SU-DHL-6 (cell line): ENCODE measurements around the gene NCAPD3.

Experiments
- H2AFZ ChIP-seq: fragments of 200-600 bp; sonication (generic); 2 replicates; pipeline ENCODE4 v1.6.1; 2014; ENCODE audit warnings: low read depth, mild to moderate bottlenecking, moderate library complexity, mixed read lengths, antibody characterized with exemption, low read length; ENCODE audit not compliant: severe bottlenecking
- H3F3A ChIP-seq: fragments of 200-600 bp; shearing (Covaris generic); 2 replicates; pipeline ENCODE4 v1.6.0; 2016; ENCODE audit warnings: antibody characterized with exemption, mild to moderate bottlenecking; ENCODE audit not compliant: insufficient read depth
- H3K27ac ChIP-seq: fragments of 200-600 bp; sonication (generic); 2 replicates; pipeline ENCODE4 v1.5.1; 2016; ENCODE audit warnings: low read depth, mild to moderate bottlenecking, low read length, moderate library complexity, mixed read lengths
- H3K27me3 ChIP-seq: fragments of 200-600 bp; sonication (generic), shearing (Covaris generic); 2 replicates; pipeline ENCODE4 v1.6.0; 2014; ENCODE audit warnings: mild to moderate bottlenecking, low read length
- H3K36me3 ChIP-seq: fragments of 200-600 bp; sonication (generic); 2 replicates; pipeline ENCODE4 v1.6.1; 2014; ENCODE audit warnings: mild to moderate bottlenecking, low read length, mixed read lengths
- H3K4me2 ChIP-seq: fragments of 300-600, 200-600 bp; shearing (Covaris generic), sonication (generic); 2 replicates; pipeline ENCODE4 v1.6.0; 2014; ENCODE audit warnings: low read length, low read depth, mild to moderate bottlenecking; ENCODE audit not compliant: poor library complexity, severe bottlenecking
- H3K4me3 ChIP-seq: fragments of 200-600 bp; sonication (generic); 2 replicates; pipeline ENCODE4 v1.5.1; 2014; ENCODE audit warnings: antibody characterized with exemption, low read length, mild to moderate bottlenecking, mixed read lengths; ENCODE audit not compliant: insufficient read depth, poor library complexity, severe bottlenecking
- H3K79me2 ChIP-seq: fragments of 200-600 bp; sonication (generic); 2 replicates; pipeline ENCODE4 v1.6.1; 2014; ENCODE audit warnings: mild to moderate bottlenecking, low read length, moderate library complexity; ENCODE audit not compliant: insufficient read depth
- H3K9ac ChIP-seq: fragments of 200-600 bp; sonication (generic); 2 replicates; pipeline ENCODE4 v1.7.0; 2014; ENCODE audit warnings: mild to moderate bottlenecking, low read length
- H3K9me2 ChIP-seq: fragments of 200-600 bp; sonication (generic); replicated peaks from 2 replicates; pipeline ENCODE4 v1.6.1; 2014; ENCODE audit warnings: low read length; ENCODE audit not compliant: insufficient read depth
- H3K9me3 ChIP-seq: fragments of 200-600 bp; sonication (generic); 2 replicates; pipeline ENCODE4 v1.6.1; 2014; ENCODE audit warnings: low read length, mixed read lengths; ENCODE audit not compliant: insufficient read depth
- H4K20me1 ChIP-seq: fragments of 200-600 bp; sonication (generic); 2 replicates; pipeline ENCODE4 v1.6.1; 2014; ENCODE audit warnings: low read depth, mild to moderate bottlenecking, antibody characterized with exemption, low read length, moderate library complexity, mixed read lengths
- EZH2phosphoT487 ChIP-seq: fragments of 200-600 bp; sonication (generic), shearing (Covaris generic); conservative IDR thresholded peaks from 2 replicates; pipeline ENCODE4 v1.6.1; 2018; ENCODE audit warnings: mild to moderate bottlenecking, antibody characterized with exemption, low read length, moderate library complexity, mixed read lengths
- TF ChIP-seq, protein P1 (sequence below): fragments of 200-600 bp; sonication (generic); IDR thresholded peaks from one replicate; pipeline ENCODE4 v1.5.1; 2017; ENCODE audit warnings: antibody characterized with exemption, mild to moderate bottlenecking, low read length, moderate library complexity; ENCODE audit not compliant: insufficient read depth, poor library complexity, severe bottlenecking

The NCAPD3 gene

GRCh38 chr11:134170177-134170918, 53.4 kb downstream of the NCAPD3 start:
- no peak overlapping the region for H2AFZ ChIP-seq
- H3F3A ChIP-seq = no peaks in the 10 kb centered on the region
- no peak overlapping the region for H3K4me3 ChIP-seq
- no peaks in the 10 kb centered on the region for H3K79me2 ChIP-seq
- H3K9me3 ChIP-seq = no peaks in the 10 kb centered on the region
- H3K36me3 ChIP-seq = no peaks in the 10 kb centered on the region
- no peak overlapping the region for H3K27ac ChIP-seq
- no peak overlapping the region for H3K9ac ChIP-seq
- H3K27me3 ChIP-seq = no peaks in the 10 kb centered on the region
- no peak for TF ChIP-seq EZH2phosphoT487
- TF ChIP-seq, protein P1, sequence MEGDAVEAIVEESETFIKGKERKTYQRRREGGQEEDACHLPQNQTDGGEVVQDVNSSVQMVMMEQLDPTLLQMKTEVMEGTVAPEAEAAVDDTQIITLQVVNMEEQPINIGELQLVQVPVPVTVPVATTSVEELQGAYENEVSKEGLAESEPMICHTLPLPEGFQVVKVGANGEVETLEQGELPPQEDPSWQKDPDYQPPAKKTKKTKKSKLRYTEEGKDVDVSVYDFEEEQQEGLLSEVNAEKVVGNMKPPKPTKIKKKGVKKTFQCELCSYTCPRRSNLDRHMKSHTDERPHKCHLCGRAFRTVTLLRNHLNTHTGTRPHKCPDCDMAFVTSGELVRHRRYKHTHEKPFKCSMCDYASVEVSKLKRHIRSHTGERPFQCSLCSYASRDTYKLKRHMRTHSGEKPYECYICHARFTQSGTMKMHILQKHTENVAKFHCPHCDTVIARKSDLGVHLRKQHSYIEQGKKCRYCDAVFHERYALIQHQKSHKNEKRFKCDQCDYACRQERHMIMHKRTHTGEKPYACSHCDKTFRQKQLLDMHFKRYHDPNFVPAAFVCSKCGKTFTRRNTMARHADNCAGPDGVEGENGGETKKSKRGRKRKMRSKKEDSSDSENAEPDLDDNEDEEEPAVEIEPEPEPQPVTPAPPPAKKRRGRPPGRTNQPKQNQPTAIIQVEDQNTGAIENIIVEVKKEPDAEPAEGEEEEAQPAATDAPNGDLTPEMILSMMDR = no peak
- no peaks in the 10 kb centered on the region for H3K9me2 ChIP-seq
- no peaks in the 10 kb centered on the region for H4K20me1 ChIP-seq
- no peak overlapping the region for H3K4me2 ChIP-seq

DNA sequence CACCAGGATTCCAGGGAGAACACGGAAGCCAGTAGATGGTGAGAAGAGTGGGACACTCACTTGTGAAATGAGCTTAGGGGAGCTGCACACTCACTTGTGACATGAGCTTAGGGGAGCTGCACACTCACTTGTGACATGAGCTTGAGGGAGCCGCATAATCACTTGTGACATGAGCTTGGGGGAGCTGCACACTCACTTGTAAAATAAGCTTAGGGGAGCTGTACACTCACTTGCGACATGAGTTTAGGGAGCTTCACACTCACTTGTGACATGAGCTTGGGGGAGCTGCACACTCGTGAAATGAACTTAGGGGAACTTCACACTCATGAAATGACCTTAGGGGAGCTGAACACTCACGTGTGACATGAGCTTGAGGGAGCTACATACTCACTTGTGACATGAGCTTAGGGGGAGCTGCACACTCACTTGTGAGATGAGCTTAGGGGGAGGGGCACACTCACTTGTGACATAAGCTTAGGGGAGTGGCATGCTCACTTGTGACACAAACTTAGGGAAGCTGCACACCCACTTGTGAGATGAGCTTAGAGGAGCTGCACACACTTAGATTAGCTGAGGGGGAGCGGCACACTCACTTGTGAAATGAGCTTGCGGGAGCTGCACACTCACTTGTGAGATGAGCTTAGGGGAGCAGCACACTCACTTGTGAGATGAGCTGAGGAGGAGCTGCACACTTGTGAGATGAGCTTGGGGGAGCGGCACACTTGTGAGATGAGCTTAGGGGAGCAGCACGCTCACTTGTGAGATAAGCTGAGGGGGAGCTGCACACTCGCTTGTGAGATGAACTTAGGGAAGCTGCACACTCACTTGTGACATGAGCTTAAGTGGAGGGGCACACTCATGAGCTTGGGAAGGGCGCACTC, 59.0 kb downstream of the NCAPD3 start:
- Histone ChIP-seq H3K4me3 (no peak overlapping the region), H3K27me3 (no peaks in the 10 kb centered on the region), H3K9me3 (no peaks in the 10 kb centered on the region)

GRCh38 chr11:134159652-134160051, 64.1 kb downstream of the NCAPD3 start:
- Histone ChIP-seq H3K27ac (no peak overlapping the region), H3K4me2 (no peak overlapping the region), H3K9me3 (no peaks in the 10 kb centered on the region), H3K36me3 (no peaks in the 10 kb centered on the region), H3K9me2 (no peaks in the 10 kb centered on the region), H3K4me3 (no peak overlapping the region), H2AFZ (no peak overlapping the region), H3F3A (no peaks in the 10 kb centered on the region), H3K27me3 (no peaks in the 10 kb centered on the region), H3K9ac (no peak overlapping the region), H4K20me1 (no peaks in the 10 kb centered on the region), H3K79me2 (no peaks in the 10 kb centered on the region)
- TF ChIP-seq, protein P1 = no peak
- no peak for TF ChIP-seq EZH2phosphoT487

More for the DNA sequence above, 59.0 kb downstream of the NCAPD3 start:
- no peaks in the 10 kb centered on the region for H3F3A ChIP-seq
- H3K27ac ChIP-seq = no peak overlapping the region
- no peaks in the 10 kb centered on the region for H3K9me2 ChIP-seq
- no peak overlapping the region for H2AFZ ChIP-seq
- no peak for TF ChIP-seq EZH2phosphoT487
- TF ChIP-seq, protein P1 = no peak
- no peaks in the 10 kb centered on the region for H3K36me3 ChIP-seq
- no peaks in the 10 kb centered on the region for H4K20me1 ChIP-seq
- H3K79me2 ChIP-seq = no peaks in the 10 kb centered on the region
- no peak overlapping the region for H3K9ac ChIP-seq
- H3K4me2 ChIP-seq = no peak overlapping the region
